GM19099 (cell line): Measurements from ENCODE around the gene YAP1.

Source experiments
- POLR2A ChIP-seq: IDR thresholded peaks from 3 replicates; pipeline ENCODE4 v1.6.1; 2011; ENCODE audit warnings: low read depth; ENCODE audit not compliant: insufficient read length; ENCODE audit errors: extremely low read depth

Gene YAP1

DNA sequence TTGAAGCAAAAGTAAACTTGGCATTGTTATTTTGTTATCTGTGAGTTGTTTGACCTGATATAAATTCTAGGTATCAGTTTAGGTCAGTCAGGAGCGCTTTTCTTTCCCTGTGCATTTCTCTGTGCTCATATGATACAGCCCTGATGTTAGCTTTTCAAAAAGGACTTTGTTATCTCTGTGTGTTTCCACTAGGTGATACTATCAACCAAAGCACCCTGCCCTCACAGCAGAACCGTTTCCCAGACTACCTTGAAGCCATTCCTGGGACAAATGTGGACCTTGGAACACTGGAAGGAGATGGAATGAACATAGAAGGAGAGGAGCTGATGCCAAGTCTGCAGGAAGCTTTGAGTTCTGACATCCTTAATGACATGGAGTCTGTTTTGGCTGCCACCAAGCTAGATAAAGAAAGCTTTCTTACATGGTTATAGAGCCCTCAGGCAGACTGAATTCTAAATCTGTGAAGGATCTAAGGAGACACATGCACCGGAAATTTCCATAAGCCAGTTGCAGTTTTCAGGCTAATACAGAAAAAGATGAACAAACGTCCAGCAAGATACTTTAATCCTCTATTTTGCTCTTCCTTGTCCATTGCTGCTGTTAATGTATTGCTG lies 119.4 kb downstream of the YAP1 start:
- TF ChIP-seq POLR2A: no peak

DNA sequence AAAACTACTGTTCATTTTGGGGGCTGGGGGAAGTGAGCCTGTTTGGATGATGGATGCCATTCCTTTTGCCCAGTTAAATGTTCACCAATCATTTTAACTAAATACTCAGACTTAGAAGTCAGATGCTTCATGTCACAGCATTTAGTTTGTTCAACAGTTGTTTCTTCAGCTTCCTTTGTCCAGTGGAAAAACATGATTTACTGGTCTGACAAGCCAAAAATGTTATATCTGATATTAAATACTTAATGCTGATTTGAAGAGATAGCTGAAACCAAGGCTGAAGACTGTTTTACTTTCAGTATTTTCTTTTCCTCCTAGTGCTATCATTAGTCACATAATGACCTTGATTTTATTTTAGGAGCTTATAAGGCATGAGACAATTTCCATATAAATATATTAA lies 119.9 kb downstream of the YAP1 start:
- no peak for TF ChIP-seq POLR2A

GRCh38 chr11:102230911-102231310 lies 120.7 kb downstream of the YAP1 start:
- TF ChIP-seq POLR2A: no peak

DNA sequence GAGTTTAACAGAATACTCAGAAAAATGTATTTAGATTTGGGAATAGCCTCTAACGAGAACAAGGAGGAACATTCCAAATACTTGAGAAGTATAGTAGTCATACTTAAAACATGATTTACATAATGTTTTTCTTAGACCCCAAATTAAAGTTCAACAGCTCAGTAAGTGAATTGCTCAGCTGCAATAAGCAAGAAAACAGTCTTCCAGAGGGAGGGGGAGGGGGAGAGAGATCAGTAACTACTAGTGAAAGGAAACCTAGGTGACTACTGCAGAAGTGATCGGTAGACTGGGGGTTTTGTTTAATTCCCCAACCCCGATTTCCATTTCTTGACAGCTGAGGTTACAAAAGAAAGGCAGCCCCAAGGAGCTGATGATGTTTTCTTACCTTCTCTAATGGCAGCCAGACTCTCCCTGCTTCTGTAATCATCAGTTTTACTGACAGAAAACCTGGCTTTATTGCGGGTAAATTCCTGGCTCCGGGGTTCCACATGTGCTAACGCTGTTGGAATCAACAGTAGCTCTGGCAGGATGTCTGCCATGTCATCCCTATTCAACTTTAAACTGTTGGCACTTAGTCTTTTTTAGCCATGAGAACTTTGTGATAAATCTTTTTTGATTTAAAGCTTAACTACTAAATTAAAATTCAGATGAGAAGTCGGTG lies 124.7 kb downstream of the YAP1 start:
- no peak for TF ChIP-seq POLR2A

GRCh38 chr11:102237096-102237735 lies 127.0 kb downstream of the YAP1 start:
- TF ChIP-seq POLR2A: no peak

DNA sequence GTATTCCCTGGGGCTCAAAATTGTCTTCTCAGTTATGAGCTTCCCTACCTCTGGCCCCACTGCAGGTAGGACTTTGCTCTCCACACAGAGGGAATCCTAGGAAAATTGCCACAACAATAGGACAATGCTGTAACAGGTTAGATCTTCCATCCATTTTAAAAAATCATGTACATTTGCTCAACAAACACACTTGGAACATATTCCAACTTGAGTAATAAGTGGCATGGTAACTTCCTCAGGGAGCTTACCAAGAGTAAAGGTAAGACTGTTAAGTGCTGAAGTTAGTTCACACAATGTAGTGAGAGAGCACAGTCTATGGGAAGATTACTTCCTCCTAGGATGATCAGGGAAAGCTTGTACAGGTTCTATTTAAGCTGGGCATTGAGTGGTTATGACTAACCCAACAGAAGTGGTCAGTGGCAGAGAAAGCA lies 128.2 kb downstream of the YAP1 start:
- no peak for TF ChIP-seq POLR2A

DNA sequence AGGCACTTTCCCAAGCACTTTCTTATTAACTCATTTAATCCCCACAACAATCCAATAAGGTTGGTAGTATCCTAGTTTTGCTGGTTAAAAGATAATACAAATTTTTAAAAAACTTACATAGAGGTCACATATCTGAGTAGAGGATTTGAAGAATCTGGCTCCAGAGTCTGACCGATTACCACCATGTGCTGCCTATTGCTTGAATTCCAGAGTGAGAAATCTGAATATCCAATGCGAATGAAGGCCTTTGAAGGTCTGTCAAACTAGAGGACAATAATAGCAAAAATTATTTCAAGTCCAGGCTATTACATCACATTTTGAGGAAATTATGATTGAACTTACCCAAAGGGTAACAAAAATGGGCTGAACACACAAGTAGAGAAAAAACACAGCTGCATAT lies 129.2 kb downstream of the YAP1 start:
- no peak for TF ChIP-seq POLR2A

DNA sequence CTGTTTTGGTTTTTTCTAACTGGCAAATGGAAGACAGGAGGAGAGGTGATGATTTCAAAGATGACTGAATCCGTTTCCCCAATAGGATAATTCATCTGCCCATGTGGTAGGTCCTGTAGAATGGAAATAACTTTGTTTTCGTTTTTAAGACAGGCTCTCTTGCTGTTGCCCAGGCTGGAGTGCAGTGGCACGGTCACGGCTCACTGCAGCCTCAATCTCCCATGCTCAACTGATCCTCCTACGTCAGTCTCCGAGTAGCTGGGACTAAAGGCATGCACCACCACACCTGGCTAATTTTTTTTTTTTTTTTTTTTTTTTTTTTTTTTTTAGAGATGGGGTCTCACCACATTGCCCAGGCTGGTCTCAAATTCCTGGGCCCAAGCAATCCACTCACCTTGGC lies 129.7 kb downstream of the YAP1 start:
- TF ChIP-seq POLR2A: no peak

DNA sequence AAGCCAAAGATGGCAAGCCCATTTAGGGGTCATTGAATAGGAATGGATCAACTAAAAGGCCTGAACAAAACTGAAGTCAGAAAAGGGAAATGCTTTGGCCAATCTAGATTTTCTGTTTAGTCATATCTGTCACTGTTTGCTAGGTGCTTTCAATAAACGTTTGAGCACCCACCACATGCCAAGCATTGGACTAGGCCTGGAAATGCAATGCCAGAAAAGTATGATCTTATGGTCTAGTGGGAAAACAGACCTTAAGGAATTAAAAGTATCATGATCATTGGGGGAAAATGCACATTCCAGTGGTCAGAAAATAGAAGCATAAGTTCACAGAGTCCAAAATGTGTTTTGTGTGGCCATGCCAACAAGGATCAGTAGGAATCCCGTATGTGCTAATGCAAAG lies 130.3 kb downstream of the YAP1 start:
- TF ChIP-seq POLR2A: no peak

GRCh38 chr11:102241026-102241425 lies 130.8 kb downstream of the YAP1 start:
- no peak for TF ChIP-seq POLR2A

- no peak for TF ChIP-seq POLR2A
These were observed 133.2 kb downstream of the YAP1 start for GRCh38 chr11:102243399-102243884.

GRCh38 chr11:102244681-102245409 lies 134.6 kb downstream of the YAP1 start:
- no peak for TF ChIP-seq POLR2A

DNA sequence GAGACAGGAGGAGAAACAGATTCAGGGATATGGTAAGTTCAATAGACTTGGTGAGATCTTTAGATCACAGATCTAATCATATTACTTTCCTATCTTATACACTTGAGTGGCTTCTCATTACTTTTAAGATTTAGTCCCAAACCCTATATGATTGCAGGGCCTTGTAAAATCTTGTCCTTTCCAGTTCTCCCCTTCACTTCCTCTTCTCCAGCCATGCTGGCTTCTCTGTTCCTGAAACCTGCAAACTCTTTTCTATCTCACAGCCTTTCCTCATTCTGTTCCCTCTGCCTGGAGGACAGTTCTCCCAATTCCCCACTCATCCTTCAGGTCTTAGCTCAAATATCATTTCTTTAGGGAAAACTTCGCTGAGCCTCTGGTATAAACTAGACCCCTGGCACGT lies 141.2 kb downstream of the YAP1 start:
- no peak for TF ChIP-seq POLR2A

GRCh38 chr11:102252339-102252891 lies 142.2 kb downstream of the YAP1 start:
- TF ChIP-seq POLR2A: no peak
